ENCODE data around the gene GALNTL6.

Gene GALNTL6

DNA sequence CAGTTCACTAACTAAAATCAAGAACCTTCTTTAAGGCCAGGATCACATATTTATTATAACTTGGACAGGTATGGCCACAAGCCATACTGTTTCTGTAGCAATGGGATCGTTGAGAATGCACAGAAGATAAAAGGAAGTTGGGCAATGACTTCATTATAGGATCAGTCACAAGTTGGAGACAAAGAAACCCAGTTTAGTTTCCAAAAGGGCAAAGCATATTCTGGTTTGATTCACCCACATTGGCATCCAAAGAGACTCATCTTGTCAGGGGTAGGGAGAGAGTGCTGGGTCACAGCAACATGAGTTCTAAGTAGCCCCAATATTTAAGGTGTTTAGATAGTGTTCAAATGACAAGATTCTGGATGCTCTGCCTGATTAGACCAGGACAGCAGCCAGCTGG lies 1038.3 kb downstream of the GALNTL6 start:
- Histone ChIP-seq H3K36me3 (ENCODE audit: control insufficient read depth, insufficient read depth, low read length) (no peaks in the 10 kb centered on the region), H3K4me3 (replicated peaks; ENCODE audit: low read depth, low read length) (no peak overlapping the region), H3K27me3 (replicated peaks; ENCODE audit: control insufficient read depth, insufficient read depth, low read length) (no peaks in the 10 kb centered on the region)
- TF ChIP-seq, protein P1, sequence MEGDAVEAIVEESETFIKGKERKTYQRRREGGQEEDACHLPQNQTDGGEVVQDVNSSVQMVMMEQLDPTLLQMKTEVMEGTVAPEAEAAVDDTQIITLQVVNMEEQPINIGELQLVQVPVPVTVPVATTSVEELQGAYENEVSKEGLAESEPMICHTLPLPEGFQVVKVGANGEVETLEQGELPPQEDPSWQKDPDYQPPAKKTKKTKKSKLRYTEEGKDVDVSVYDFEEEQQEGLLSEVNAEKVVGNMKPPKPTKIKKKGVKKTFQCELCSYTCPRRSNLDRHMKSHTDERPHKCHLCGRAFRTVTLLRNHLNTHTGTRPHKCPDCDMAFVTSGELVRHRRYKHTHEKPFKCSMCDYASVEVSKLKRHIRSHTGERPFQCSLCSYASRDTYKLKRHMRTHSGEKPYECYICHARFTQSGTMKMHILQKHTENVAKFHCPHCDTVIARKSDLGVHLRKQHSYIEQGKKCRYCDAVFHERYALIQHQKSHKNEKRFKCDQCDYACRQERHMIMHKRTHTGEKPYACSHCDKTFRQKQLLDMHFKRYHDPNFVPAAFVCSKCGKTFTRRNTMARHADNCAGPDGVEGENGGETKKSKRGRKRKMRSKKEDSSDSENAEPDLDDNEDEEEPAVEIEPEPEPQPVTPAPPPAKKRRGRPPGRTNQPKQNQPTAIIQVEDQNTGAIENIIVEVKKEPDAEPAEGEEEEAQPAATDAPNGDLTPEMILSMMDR (IDR thresholded peaks at IDR 0.05; ENCODE audit: insufficient read depth, low read length, poor library complexity, severe bottlenecking): no peak
- DNase-seq (ENCODE audit: extremely low read depth, insufficient read length): no peak

DNA sequence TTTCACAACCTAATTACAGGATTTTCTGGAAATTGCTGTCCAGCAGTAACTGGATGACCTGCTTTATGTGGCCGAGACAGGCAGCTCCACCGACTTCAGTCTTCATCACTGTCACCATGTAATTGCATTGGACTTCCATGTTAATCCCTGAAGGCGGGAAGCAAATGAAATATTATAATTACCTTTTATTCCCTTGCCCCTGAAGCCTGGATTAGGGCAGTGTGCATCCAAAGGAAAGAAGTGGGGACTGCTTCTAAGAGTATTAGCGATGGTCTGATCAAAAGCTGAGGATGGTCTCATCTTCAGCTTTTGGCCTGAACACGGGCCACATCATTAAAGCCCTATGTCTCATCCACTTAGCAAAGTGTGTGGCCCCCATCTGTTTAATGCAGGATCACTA lies 1043.8 kb downstream of the GALNTL6 start:
- no peak for DNase-seq (ENCODE audit: extremely low read depth, insufficient read length)
- TF ChIP-seq, protein P1 (IDR thresholded peaks at IDR 0.05; ENCODE audit: insufficient read depth, low read length, poor library complexity, severe bottlenecking): no peak
- Histone ChIP-seq H3K36me3 (ENCODE audit: control insufficient read depth, insufficient read depth, low read length) (no peaks in the 10 kb centered on the region), H3K4me3 (replicated peaks; ENCODE audit: low read depth, low read length) (no peak overlapping the region), H3K27me3 (replicated peaks; ENCODE audit: control insufficient read depth, insufficient read depth, low read length) (no peaks in the 10 kb centered on the region)

DNA sequence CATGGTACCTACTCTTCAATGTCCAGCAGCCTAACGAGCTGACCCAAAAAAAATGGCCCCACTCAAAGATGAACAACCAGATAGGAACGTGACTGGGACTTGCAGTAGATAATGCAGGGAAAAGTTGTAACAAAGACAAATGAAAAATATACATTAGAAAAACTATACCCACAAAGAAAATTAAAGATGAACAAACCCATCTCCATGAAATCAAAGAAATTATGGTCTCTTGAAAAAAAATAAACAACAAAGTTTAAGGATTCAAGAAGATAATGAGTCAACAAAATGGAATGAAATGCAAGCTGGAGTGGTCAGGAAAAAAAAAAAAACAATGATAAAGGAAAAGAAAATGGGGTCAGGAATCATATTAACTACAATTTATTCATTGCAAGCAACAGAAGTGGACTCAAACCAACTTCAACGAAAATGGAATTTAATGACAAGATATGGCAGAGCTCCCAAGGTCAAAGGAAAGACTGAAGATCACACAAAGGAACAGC lies 1045.6 kb downstream of the GALNTL6 start:
- DNase-seq (ENCODE audit: extremely low read depth, insufficient read length): no peak
- no peaks in the 10 kb centered on the region for H3K36me3 ChIP-seq (ENCODE audit: control insufficient read depth, insufficient read depth, low read length)

DNA sequence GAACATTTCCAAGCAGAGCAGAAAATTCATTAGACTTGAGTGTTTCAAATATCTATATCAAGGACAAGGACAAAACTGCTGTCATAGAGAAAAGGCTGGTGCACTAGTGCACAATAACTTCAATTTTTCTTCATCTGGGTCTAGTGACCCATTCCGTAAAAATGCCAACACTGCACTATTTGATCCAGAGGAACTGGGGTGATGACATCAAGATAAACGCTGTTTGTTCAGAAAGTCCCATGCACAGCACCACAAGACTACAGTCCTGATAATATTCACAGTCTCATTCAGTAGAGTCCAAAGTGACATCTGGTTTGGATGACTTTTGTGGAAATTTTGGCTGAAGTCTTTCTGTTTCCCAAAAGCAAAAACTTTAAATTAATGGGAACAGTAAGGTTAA lies 1051.9 kb downstream of the GALNTL6 start:
- TF ChIP-seq, protein P1 (IDR thresholded peaks at IDR 0.05; ENCODE audit: insufficient read depth, low read length, poor library complexity, severe bottlenecking): no peak
- H3K36me3 ChIP-seq (ENCODE audit: control insufficient read depth, insufficient read depth, low read length): no peaks in the 10 kb centered on the region
- H3K27me3 ChIP-seq (replicated peaks; ENCODE audit: control insufficient read depth, insufficient read depth, low read length): no peaks in the 10 kb centered on the region; the same call in 1 of the 2 replicates
- no peak for DNase-seq (ENCODE audit: extremely low read depth, insufficient read length)
- no peak overlapping the region for H3K4me3 ChIP-seq (replicated peaks; ENCODE audit: low read depth, low read length)

More for the DNA sequence above, 1045.6 kb downstream of the GALNTL6 start:
- TF ChIP-seq, protein P1 (IDR thresholded peaks at IDR 0.05; ENCODE audit: insufficient read depth, low read length, poor library complexity, severe bottlenecking): no peak
- no peak overlapping the region for H3K4me3 ChIP-seq (replicated peaks; ENCODE audit: low read depth, low read length)
- H3K27me3 ChIP-seq (replicated peaks; ENCODE audit: control insufficient read depth, insufficient read depth, low read length): no peaks in the 10 kb centered on the region

DNA sequence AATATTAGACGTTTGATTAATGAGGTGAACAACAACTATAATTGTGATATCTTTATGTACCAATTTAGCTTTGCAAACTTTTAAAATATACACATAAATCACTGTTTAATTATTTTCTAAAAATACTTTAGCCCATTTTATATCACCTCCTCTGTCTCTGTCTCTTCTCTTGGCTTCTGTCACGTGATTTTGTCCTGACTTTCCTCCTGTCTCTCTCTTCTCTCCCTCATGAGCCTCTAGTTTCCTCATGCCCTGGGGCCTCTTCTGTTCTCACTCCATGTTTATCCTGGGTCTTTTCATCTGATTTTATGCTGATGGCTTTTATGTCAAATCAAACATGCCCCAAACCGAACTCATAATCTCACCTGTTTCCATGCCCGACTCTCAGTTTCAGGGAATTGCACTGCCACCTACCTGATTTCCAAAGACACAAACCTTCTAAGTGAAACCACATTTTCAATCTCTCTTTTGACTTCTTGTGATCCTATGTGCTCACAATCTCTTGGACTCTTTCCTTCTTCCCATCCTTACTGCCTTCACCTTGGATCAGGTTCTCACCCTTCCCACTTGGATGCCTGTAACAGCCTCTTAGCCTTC lies 1052.4 kb downstream of the GALNTL6 start:
- no peaks in the 10 kb centered on the region; the same call in 1 of the 2 replicates for H3K27me3 ChIP-seq (replicated peaks; ENCODE audit: control insufficient read depth, insufficient read depth, low read length)

More for the DNA sequence above, 1052.4 kb downstream of the GALNTL6 start:
- TF ChIP-seq, protein P1 (IDR thresholded peaks at IDR 0.05; ENCODE audit: insufficient read depth, low read length, poor library complexity, severe bottlenecking): no peak
- no peak overlapping the region for H3K4me3 ChIP-seq (replicated peaks; ENCODE audit: low read depth, low read length)
- DNase-seq (ENCODE audit: extremely low read depth, insufficient read length): no peak
- no peaks in the 10 kb centered on the region for H3K36me3 ChIP-seq (ENCODE audit: control insufficient read depth, insufficient read depth, low read length)
